Subcutaneous abdominal adipose tissue (tissue), 5 donors: ENCODE data around the gene SYTL4.
"Not testable (repeated sequence)": the region's sequence is repeated elsewhere in the genome, so short reads cannot be mapped to it uniquely, and the experiment has no call there.

ENCODE experiments used
- H3K27ac ChIP-seq: one replicate; pipeline ENCODE4 v1.7.0; 2013; ENCODE audit warnings: low read depth, mild to moderate bottlenecking, inconsistent platforms, low read length, moderate library complexity
- H3K27me3 ChIP-seq, 5 donors: one replicate each; pipeline ENCODE4 v1.7.0; 2013; ENCODE audit warnings: low read length in 5 of 5, inconsistent platforms in 1 of 5; ENCODE audit not compliant: control insufficient read depth in 5 of 5, insufficient read depth in 4 of 5
- H3K36me3 ChIP-seq, 5 donors: one replicate each; pipeline ENCODE4 v1.7.0; 2013; ENCODE audit warnings: low read length in 5 of 5; ENCODE audit not compliant: control insufficient read depth in 5 of 5, insufficient read depth in 5 of 5
- H3K4me1 ChIP-seq, 5 donors: one replicate each; pipeline ENCODE4 v1.7.0; 2013; ENCODE audit warnings: low read length in 5 of 5, mild to moderate bottlenecking in 3 of 5, moderate library complexity in 1 of 5; ENCODE audit not compliant: control insufficient read depth in 5 of 5, insufficient read depth in 5 of 5
- H3K4me3 ChIP-seq, 5 donors: one replicate each; pipeline ENCODE4 v1.7.0; 2013; ENCODE audit warnings: low read length in 5 of 5, low read depth in 1 of 5
- H3K9ac ChIP-seq, 5 donors: one replicate each; pipeline ENCODE4 v1.7.0; 2013; ENCODE audit warnings: low read length in 5 of 5, mild to moderate bottlenecking in 4 of 5, moderate library complexity in 3 of 5
- H3K9me3 ChIP-seq, 5 donors: one replicate each; pipeline ENCODE4 v1.7.0; 2013; ENCODE audit warnings: low read length in 5 of 5; ENCODE audit not compliant: control insufficient read depth in 5 of 5
- donor health status: healthy.
- donor health status: healthy.
- donor health status: healthy.
- donor health status: healthy.
- donor health status: healthy.

Gene SYTL4

DNA sequence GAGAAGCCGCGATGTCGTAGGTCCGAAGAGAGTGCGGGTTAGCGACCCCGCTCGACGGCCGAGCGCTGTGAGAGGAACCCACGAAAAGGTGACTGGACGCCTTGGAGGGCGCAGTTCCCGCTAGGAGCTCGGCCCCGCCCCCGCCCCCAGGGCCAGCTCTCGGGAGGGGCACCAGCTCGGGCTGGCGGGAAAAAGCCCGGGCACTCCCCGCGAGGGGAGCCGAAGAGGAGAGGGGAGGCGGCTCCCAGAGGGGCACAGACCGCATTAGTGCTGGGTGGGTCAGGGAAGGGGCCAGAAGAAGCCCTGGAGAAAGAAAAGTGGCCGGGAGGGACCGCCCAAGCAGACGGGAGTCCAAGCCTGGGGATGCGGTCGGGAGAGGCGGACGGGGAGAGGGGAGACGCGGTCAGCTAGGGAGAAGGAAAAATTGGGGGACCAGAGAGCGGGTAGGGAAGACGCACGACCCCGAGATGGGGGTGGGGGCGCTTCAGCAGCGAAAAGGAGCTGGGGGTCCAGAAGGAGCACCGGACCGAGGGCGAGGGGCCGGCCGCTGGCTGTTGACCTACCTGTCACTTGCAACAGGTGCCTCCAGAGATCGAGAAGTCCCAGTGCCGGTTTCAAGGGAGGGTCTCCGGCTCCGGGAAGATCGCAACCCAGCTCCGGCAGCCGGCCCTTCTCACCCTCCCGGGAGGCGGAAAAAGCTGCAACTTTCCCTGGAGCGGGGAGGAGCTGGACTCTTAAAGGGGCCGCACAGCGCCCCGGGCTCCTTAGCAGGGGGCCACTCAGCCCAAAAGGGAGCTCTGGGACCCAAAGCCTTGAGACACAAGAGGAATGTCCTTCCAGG lies at the start of gene SYTL4:
Gene SYTL4, minus strand, starts transcription at position 681 of the 841 bp plus-strand sequence. CDS start 30,084 bp downstream, outside the sequence.
- Histone ChIP-seq H3K27me3 (peaks cover 0 to 27% (median 8%) of the 10 kb centered on the region in 5 donors), H3K36me3 (no peaks in the 10 kb centered on the region), H3K4me3 (peak within 1 kb of the TSS; percentile 55 to 80 (median 74)), H3K9me3 (no peaks in the 10 kb centered on the region), H3K27ac (peak within 1 kb of the TSS; percentile 52), H3K4me1 (peaks cover 2 to 11% (median 8%) of the 10 kb centered on the region in 5 donors), H3K9ac (peak within 1 kb of the TSS in 4 of 5 donors; percentile 63 to 89 (median 78))

DNA sequence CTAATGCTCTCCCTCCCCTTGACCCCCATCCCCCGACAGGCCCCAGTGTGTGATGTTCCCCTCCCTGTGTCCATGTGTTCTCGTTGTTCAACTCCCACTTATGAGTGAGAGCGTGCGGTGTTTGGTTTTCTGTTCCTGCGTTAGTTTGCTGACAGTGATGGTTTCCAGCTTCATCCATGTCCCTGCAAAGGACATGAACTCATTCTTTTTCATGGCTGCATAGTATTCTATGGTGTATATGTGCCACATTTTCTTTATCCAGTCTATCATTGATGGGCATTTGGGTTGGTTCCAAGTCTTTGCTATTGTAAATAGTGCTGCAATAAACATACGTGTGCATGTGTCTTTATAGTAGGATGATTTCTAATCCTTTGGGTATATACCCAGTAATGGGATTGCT lies 37.5 kb upstream of the SYTL4 start:
- peaks cover 0 to 11% (median 7%) of the 10 kb centered on the region in 5 donors for H3K27me3 ChIP-seq
- H3K4me3 ChIP-seq, H3K36me3 ChIP-seq, H3K9me3 ChIP-seq, H3K27ac ChIP-seq, H3K9ac ChIP-seq, H3K4me1 ChIP-seq: not testable (repeated sequence)

DNA sequence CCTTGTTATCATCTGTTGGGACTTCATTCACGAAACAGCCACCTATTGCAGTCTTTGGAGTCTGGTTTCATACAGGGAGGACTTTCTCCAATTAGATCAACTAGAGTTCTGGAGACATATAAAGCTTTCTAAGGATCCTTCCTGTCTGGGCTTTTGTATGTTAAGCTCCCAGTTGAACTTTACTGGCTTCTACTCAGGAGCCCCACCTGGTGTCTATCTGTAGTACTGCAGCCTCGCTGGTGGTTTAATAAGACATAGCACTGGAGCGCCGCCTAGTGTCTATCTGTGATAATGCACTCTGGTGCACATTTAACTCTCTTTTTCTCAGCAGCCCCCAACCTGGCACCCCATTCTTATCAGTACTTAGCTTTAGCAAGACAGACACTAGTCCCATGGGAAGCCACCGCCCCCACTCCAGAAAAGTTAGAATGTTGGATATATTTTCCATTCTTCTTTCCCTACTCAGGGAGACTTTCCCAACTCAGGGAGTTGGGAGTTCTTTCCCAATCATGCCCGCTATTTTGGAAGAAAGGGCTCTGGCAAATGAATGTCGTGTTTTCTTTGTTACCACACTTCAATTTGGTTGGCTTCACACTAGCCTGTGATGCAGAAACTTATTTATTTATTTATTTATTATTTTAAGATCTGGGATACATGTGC lies 36.9 kb upstream of the SYTL4 start:
- no peaks in the 10 kb centered on the region for H3K36me3 ChIP-seq
- H3K27ac ChIP-seq: no peak overlapping the region
- peaks cover 0 to 4% (median 0%) of the 10 kb centered on the region in 5 donors for H3K9me3 ChIP-seq
- H3K27me3 ChIP-seq: peaks cover 0 to 8% (median 3%) of the 10 kb centered on the region in 5 donors
- H3K4me1 ChIP-seq: no peaks in the 10 kb centered on the region
- no peak overlapping the region for H3K9ac ChIP-seq
- no peak overlapping the region for H3K4me3 ChIP-seq

DNA sequence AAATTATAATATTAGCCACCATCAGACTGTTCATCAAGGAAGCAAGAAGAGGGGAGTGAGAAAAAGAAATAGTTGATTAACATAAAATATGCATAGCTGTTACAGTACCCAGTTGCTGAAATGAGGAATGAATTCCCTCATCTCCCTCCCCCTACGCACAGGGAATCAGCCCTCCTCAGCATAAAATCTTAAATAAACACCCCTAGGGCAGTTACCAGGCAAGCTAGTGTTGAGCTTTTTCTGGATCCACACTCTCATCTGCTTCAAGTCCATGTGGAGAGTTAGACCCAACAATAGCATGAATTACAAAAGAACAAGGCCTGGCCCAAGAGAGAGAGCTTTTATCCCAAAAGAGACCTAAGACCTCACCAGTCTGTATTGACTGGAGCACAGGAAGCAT lies 19.0 kb upstream of the SYTL4 start:
- Histone ChIP-seq H3K9ac (no peak overlapping the region), H3K36me3 (no peaks in the 10 kb centered on the region), H3K4me3 (no peak overlapping the region), H3K4me1 (no peaks in the 10 kb centered on the region), H3K9me3 (no peaks in the 10 kb centered on the region), H3K27me3 (peaks cover 7 to 16% (median 12%) of the 10 kb centered on the region in 5 donors), H3K27ac (no peak overlapping the region)

DNA sequence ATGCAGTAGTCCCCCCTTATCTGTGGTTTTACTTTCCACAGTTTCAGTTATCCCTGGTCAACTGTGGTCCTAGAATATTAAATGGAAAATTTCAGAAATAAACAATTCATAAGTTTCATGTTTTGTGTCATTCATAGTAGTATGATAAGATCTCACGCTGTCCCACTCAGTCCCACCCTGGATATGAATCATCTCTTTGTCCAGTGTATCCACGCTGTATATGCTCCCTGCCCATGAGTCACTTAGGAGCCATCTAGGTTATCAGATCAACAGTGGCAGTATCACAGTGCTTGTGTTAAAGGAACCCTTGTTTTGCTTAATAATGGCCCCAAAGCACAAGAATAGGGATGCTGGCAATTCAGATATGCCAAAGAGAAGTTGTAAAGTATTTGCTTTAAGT lies 16.2 kb upstream of the SYTL4 start:
- Histone ChIP-seq H3K4me1 (no peaks in the 10 kb centered on the region), H3K36me3 (no peaks in the 10 kb centered on the region), H3K9ac (no peak overlapping the region), H3K27me3 (peaks cover 7 to 20% (median 15%) of the 10 kb centered on the region in 5 donors), H3K4me3 (no peak overlapping the region), H3K27ac (no peak overlapping the region), H3K9me3 (no peaks in the 10 kb centered on the region)

DNA sequence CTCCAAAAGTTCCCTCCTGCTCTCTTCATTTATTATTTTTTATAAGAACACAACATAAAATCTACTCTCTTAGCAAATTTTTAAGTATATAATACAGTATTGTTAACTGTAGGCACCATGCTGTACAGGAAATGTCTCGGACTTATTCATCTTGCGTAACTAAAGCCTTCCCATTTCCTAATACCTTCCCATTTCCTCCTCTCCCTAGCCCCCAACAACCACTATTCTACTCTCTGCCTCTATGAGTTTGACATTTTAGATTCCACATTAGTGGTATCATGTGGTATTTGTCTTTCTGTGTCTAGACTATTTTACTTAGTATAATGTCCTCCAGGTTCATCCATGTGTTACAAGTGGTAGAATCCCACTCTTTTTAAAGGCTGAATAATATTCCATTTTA lies 15.8 kb upstream of the SYTL4 start:
- H3K4me1 ChIP-seq: no peaks in the 10 kb centered on the region
- no peak overlapping the region for H3K27ac ChIP-seq
- H3K4me3 ChIP-seq: no peak overlapping the region
- H3K36me3 ChIP-seq: no peaks in the 10 kb centered on the region
- H3K9ac ChIP-seq: no peak overlapping the region
- no peaks in the 10 kb centered on the region for H3K9me3 ChIP-seq
- peaks cover 4 to 21% (median 15%) of the 10 kb centered on the region in 5 donors for H3K27me3 ChIP-seq

DNA sequence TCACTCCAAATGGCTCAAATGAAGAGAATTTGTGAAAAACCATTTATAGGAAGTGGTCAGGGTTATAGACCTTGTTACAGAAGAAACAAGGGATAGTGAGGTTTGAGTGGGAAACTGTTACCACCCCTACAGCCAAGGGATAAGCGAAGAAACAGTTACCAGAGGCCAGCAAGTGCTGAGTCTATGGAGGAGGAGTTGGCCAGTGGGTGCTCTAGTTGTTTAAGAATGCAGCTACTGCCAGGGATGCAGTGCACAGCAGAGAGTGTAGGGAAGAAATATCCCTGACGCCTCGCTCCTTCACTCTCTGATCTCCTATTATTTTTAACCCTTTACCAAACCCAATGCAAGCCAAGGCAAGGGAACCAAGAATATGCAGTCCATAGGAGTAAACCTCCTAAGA lies 15.2 kb upstream of the SYTL4 start:
- Histone ChIP-seq H3K9me3 (no peaks in the 10 kb centered on the region), H3K4me1 (no peaks in the 10 kb centered on the region), H3K36me3 (no peaks in the 10 kb centered on the region), H3K9ac (no peak overlapping the region), H3K4me3 (no peak overlapping the region), H3K27me3 (peaks cover 0 to 17% (median 11%) of the 10 kb centered on the region in 5 donors), H3K27ac (no peak overlapping the region)

DNA sequence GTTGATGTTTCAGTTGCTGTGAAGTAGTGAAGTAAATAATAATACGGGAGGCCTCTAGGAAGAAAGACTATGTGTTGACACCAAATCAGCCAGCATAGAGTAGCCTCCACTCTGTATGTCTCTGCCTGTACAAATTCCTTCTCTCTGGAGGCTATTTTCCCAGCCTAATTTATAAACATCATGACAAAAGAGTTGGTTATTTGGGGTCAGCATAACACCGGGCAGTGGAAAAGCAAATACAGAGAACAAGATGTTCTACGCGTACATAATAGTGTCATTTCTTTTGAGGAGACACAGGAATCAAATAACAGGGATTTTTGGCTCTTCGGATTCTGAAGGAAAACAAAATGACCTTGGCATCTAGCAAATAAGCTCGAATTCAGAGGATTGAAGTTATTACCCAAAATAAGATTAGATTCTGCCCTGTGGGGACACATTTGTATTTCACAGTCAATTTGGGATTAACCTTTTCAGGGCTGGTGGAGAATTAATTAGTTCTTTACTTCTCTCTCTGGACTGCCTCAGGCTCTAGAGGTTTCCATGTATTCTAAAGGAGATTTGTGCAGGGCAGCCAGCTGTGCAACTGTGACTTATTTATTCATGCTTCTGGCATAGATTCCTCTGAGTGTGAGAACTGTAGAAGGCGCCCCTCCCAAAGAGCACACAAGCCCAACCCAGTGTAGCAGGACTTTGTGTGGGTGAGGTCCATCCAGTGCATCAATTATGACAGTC lies 14.1 kb upstream of the SYTL4 start:
- H3K36me3 ChIP-seq: no peaks in the 10 kb centered on the region
- no peak overlapping the region for H3K27ac ChIP-seq
- H3K27me3 ChIP-seq: peaks cover 0 to 11% (median 9%) of the 10 kb centered on the region in 5 donors
- H3K4me1 ChIP-seq: no peaks in the 10 kb centered on the region
- no peak overlapping the region for H3K9ac ChIP-seq
- H3K4me3 ChIP-seq: no peak overlapping the region
- H3K9me3 ChIP-seq: no peaks in the 10 kb centered on the region

DNA sequence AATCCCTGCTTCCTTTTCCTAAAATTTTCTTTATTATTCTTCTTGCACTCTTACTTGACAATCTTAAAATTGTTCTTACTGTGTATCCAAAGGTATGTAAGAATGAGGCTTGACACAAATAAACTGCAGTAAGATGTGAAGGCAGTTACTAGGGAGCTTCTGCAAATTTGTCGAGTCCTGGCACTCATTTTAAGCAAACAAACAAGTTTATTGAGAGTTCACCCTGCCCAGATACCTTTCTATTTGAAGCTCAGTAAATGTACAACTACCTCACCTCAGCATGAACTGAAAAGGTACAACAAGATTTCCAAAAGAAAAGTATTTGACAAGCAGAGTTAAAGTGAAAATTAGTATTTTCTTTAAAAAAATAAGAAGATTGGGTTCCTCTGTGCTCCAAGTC lies 13.3 kb upstream of the SYTL4 start:
- H3K9ac ChIP-seq: no peak overlapping the region
- H3K36me3 ChIP-seq: no peaks in the 10 kb centered on the region
- no peak overlapping the region for H3K27ac ChIP-seq

More for the DNA sequence above, 13.3 kb upstream of the SYTL4 start:
- peaks cover 0 to 13% (median 9%) of the 10 kb centered on the region in 5 donors for H3K27me3 ChIP-seq
- no peaks in the 10 kb centered on the region for H3K4me1 ChIP-seq
- no peak overlapping the region for H3K4me3 ChIP-seq
- no peaks in the 10 kb centered on the region for H3K9me3 ChIP-seq
